Measurements from ENCODE around the gene HPS4. TPM values are rescaled to one million over a fixed set of nuclear protein-coding genes. Genes with fewer than 3 reads are reported as not detected.

The HPS4 gene
- total RNA-seq, 1 experiment from 2014 or later, result 48.1 TPM

DNA sequence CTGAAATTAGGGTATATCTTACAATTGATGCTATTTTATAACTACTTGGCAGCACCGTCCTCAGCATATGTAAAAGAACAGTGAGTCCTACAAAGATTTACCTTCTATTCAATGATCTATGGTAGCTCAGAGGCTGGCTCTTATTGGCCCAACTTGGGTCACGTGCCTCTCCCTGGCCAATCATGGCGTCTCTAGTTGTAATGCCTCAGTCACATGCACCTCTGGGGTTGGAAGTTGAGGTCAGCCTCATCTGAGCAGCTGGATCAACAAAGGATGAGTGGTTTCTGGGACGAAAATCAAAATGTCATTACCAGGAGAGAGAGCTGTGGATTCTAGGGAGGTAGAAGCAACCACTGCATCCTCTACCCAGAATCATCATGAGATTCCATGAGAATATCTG is 77.5 kb downstream of the HPS4 start (continued):
- TF ChIP-seq, protein P1, sequence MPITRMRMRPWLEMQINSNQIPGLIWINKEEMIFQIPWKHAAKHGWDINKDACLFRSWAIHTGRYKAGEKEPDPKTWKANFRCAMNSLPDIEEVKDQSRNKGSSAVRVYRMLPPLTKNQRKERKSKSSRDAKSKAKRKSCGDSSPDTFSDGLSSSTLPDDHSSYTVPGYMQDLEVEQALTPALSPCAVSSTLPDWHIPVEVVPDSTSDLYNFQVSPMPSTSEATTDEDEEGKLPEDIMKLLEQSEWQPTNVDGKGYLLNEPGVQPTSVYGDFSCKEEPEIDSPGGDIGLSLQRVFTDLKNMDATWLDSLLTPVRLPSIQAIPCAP (CRISPR knock-in tag; IDR thresholded peaks at IDR 0.05), result no peak
- TF ChIP-seq, protein P2, sequence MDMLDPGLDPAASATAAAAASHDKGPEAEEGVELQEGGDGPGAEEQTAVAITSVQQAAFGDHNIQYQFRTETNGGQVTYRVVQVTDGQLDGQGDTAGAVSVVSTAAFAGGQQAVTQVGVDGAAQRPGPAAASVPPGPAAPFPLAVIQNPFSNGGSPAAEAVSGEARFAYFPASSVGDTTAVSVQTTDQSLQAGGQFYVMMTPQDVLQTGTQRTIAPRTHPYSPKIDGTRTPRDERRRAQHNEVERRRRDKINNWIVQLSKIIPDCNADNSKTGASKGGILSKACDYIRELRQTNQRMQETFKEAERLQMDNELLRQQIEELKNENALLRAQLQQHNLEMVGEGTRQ (CRISPR knock-in tag; IDR thresholded peaks at IDR 0.05), result peak; percentile 79
- TF ChIP-seq, protein P3, sequence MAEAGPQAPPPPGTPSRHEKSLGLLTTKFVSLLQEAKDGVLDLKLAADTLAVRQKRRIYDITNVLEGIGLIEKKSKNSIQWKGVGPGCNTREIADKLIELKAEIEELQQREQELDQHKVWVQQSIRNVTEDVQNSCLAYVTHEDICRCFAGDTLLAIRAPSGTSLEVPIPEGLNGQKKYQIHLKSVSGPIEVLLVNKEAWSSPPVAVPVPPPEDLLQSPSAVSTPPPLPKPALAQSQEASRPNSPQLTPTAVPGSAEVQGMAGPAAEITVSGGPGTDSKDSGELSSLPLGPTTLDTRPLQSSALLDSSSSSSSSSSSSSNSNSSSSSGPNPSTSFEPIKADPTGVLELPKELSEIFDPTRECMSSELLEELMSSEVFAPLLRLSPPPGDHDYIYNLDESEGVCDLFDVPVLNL (CRISPR knock-in tag; IDR thresholded peaks at IDR 0.05; ENCODE audit: borderline replicate concordance, low read depth), result no peak
- TF ChIP-seq, protein P4, sequence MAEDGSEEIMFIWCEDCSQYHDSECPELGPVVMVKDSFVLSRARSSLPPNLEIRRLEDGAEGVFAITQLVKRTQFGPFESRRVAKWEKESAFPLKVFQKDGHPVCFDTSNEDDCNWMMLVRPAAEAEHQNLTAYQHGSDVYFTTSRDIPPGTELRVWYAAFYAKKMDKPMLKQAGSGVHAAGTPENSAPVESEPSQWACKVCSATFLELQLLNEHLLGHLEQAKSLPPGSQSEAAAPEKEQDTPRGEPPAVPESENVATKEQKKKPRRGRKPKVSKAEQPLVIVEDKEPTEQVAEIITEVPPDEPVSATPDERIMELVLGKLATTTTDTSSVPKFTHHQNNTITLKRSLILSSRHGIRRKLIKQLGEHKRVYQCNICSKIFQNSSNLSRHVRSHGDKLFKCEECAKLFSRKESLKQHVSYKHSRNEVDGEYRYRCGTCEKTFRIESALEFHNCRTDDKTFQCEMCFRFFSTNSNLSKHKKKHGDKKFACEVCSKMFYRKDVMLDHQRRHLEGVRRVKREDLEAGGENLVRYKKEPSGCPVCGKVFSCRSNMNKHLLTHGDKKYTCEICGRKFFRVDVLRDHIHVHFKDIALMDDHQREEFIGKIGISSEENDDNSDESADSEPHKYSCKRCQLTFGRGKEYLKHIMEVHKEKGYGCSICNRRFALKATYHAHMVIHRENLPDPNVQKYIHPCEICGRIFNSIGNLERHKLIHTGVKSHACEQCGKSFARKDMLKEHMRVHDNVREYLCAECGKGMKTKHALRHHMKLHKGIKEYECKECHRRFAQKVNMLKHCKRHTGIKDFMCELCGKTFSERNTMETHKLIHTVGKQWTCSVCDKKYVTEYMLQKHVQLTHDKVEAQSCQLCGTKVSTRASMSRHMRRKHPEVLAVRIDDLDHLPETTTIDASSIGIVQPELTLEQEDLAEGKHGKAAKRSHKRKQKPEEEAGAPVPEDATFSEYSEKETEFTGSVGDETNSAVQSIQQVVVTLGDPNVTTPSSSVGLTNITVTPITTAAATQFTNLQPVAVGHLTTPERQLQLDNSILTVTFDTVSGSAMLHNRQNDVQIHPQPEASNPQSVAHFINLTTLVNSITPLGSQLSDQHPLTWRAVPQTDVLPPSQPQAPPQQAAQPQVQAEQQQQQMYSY (CRISPR knock-in tag; IDR thresholded peaks at IDR 0.05), result no peak
- TF ChIP-seq HMGA2 (CRISPR knock-in tag; IDR thresholded peaks at IDR 0.05), result no peak
- no peak for TF ChIP-seq SMAD3 (CRISPR knock-in tag; IDR thresholded peaks at IDR 0.05; ENCODE audit: borderline replicate concordance)

DNA sequence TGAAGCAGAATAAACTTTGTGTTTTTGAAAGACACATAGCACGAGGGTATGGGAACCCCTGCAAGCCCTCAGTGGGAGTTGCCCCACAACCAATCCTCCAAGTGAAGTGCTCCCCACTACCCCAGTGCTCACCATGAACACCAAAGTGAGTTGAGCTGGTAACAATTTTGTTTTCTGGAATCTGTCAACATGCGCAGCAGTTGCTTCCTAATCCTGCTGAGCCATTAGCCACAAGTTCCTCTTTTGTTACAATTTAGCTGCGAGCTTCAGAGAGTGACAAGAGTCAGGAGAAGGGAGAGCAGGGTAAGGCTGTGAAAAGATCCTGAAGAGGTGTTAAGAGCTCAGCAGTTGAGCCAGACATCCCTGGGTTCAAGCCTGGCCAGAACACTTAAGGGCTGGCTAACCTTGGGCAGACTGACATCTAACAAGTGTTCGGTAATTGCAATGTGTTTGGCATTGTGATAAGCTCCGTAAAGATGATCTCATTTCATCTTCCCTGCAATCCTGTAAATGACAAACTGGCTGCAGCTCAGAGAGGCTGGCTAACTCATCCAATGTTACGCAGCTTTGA is 78.6 kb downstream of the HPS4 start:
- ChIA-PET POLR2A (interaction anchor here (1.2 kb wide), 1 partner anchor 12 kb away, joined by 3 read pairs; no protein-coding TSS in a partner anchor), CTCF (interaction anchor here (0.7 to 2.2 kb wide), 4 partner anchors 16 to 57 kb away, joined by 3 to 7 read pairs (median 4); no protein-coding TSS in a partner anchor)
- Mint-ChIP-seq H3K27ac (peak overlapping the region; percentile 59), H3K4me1 (peaks cover 10% of the 10 kb centered on the region), H3K9me3 (peaks cover 7% of the 10 kb centered on the region; the same call in 1 of the 2 replicates), H3K4me3 (no peak overlapping the region), H3K27me3 (ENCODE audit: low read depth) (peaks cover 8% of the 10 kb centered on the region; the same call in 1 of the 2 replicates), H3K36me3 (no peaks in the 10 kb centered on the region)
- no peak for TF ChIP-seq SMAD4 (CRISPR knock-in tag; IDR thresholded peaks at IDR 0.05)
- TF ChIP-seq ZNF263 (CRISPR knock-in tag; IDR thresholded peaks at IDR 0.05; ENCODE audit: low read depth), result peak; percentile 66; the same call in 1 of the 2 replicates
- no peak for ATAC-seq
- DNase-seq (ENCODE audit: low spot score), result no peak

DNA sequence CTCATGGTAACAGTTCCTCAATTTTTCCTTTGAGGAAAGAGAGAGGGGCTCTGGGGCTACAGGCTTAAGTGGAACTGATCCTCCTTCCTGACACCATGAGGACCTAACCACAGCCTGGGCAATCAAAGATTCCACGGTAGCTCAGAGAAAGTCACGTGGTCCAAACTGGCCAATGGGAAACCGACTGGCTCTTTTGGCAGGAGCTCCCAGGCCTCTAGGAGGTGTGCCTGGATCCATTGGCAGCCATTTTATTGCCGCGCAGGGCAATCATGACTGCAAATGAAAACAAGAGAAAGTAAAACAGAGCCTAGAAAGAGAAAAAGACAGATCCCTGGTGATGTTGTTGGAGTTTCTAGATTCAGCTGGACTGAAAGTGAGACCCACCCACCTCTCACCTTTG is 81.9 kb downstream of the HPS4 start:
- Mint-ChIP-seq H3K4me3 (no peak overlapping the region), H3K4me1 (peaks cover 12% of the 10 kb centered on the region), H3K36me3 (no peaks in the 10 kb centered on the region), H3K27me3 (ENCODE audit: low read depth) (peaks cover 8% of the 10 kb centered on the region; the same call in 1 of the 2 replicates), H3K27ac (no peak overlapping the region), H3K9me3 (peaks cover 7% of the 10 kb centered on the region; the same call in 1 of the 2 replicates)
- ATAC-seq (0 out of 2 replicates have a peak, but pooled peaks have one; percentile 32), DNase-seq (ENCODE audit: low spot score) (no peak)
- POLR2A ChIA-PET, result interaction anchor here (0.5 kb wide), 1 partner anchor 13 kb away, joined by 6 read pairs; no protein-coding TSS in a partner anchor
- CTCF ChIA-PET, result interaction anchor here (0.9 to 1.8 kb wide), 5 partner anchors 18 to 264 kb away, joined by 3 to 6 read pairs (median 3); no protein-coding TSS in a partner anchor
- TF ChIP-seq, protein P2 (CRISPR knock-in tag; IDR thresholded peaks at IDR 0.05), result peak; percentile 64
- TF ChIP-seq ZNF396 (CRISPR knock-in tag; IDR thresholded peaks at IDR 0.05; ENCODE audit: borderline replicate concordance) (no peak), NFYB (CRISPR knock-in tag; conservative IDR thresholded peaks at IDR 0.05; ENCODE audit: low read depth) (0 out of 2 replicates have a peak, but pooled peaks have one; percentile 23)

Other genes with a start within 250 kb of the HPS4 start
- gene ASPHD2, start 54.5 kb downstream of the HPS4 start, total RNA-seq (2021), result 7.1 to 8.1 TPM (median 8.0 TPM) in 3 replicates
- 20.0 to 25.1 TPM (median 22.9 TPM) in 3 replicates for gene SRRD, start 94 bp upstream of the HPS4 start, total RNA-seq (2021)
- gene TFIP11, start 28.7 kb upstream of the HPS4 start, total RNA-seq (2021), result 24.6 to 26.9 TPM (median 25.7 TPM) in 3 replicates
- 57.6 to 84.2 TPM (median 75.0 TPM) in 3 replicates for gene TPST2, start 106.3 kb upstream of the HPS4 start, total RNA-seq (2021)
- gene CRYBB1, start 134.2 kb upstream of the HPS4 start, total RNA-seq (2021), result 4.0 to 5.1 TPM (median 4.6 TPM) in 3 replicates
- 0.53 to 1.1 TPM (median 0.81 TPM) in 3 replicates for gene CRYBA4, start 138.2 kb upstream of the HPS4 start, total RNA-seq (2021)
- 50.7 to 61.6 TPM (median 58.2 TPM) in 3 replicates for gene MIAT, start 173.8 kb upstream of the HPS4 start, total RNA-seq (2021)

Data from WTC11 (cell line).